ENCODE measurements around the gene ZNF655.
"Not testable (repeated sequence)": the region's sequence is repeated elsewhere in the genome, so short reads cannot be mapped to it uniquely, and the experiment has no call there.

The ZNF655 gene

GRCh38 chr7:99560834-99561736 is 2.6 kb downstream of the ZNF655 start:
- FAIRE-seq (no peak), DNase-seq (ENCODE audit: insufficient read length, low spot score) (no peak)

- FAIRE-seq, result no peak
Measured at GRCh38 chr7:99561737-99562051, 3.3 kb downstream of the ZNF655 start.

GRCh38 chr7:99562114-99562784 is 3.8 kb downstream of the ZNF655 start:
- FAIRE-seq, result no peak
- DNase-seq (ENCODE audit: insufficient read length, low spot score), result no peak

More at GRCh38 chr7:99561737-99562051, 3.3 kb downstream of the ZNF655 start:
- no peak for DNase-seq (ENCODE audit: insufficient read length, low spot score)

GRCh38 chr7:99562832-99563231 is 4.4 kb downstream of the ZNF655 start:
- FAIRE-seq (no peak), DNase-seq (ENCODE audit: insufficient read length, low spot score) (no peak)

DNA sequence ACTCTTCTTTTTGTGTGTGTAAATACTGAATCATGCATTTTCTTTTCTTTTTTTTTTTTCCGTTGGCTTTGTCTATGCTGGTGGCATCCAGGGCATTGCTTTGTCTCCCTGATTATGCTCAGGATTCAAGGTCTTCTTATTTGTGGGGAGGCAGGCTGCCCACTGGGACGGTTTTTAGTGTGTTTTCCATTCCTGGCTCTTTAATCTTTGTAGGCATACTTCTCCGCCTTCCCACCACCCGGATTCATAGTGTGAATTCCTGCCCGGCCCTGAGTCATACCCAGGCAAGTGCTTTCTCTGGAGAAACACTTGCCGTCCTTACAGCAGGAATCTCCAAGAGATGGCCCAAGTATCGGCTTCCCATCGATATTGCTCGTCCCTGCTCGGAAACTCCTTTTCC is 5.2 kb downstream of the ZNF655 start:
- DNase-seq (ENCODE audit: insufficient read length, low spot score) (no peak), FAIRE-seq (no peak)

DNA sequence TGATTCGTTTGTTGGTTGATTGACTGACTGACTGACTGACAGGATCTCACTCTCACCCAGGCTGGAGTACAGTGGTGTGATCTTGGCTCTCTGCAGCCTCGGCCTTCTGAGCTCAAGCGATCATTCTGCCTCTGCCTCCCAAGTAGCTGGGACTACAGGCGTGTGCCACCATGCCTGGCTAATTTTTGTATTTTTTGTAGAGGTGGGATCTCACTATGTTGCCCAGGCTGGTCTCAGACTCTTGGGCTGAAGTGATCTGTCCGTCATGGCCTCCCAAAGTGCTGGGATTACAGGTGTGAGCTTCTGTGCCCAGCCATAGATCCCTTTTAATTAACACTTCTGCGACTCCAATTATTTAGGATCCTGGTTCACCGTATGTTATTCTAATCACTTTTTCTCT is 10.3 kb downstream of the ZNF655 start:
- DNase-seq (ENCODE audit: insufficient read length, low spot score); FAIRE-seq: not testable (repeated sequence)

DNA sequence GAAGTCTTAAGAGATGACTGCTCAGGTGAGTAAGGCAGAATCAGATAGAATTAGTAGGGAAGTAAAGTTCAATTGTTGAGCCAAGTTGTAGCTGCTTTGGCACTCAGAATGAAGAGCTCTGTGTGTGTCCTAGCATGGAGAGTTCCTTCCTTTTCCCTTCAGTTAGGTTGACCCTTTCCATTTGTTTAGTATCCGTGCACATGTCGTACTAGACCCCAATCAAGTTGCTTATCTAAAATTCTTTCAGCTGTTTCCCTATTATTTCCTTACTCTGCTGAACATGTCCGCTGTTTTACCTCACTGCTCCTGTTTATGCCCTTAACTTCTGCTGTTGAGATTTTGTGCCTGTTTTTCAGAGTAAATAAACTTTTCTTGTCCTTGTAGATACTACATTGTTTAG is 13.3 kb downstream of the ZNF655 start:
- no peak for DNase-seq (ENCODE audit: insufficient read length, low spot score)

GRCh38 chr7:99573257-99573656 is 14.8 kb downstream of the ZNF655 start:
- FAIRE-seq (no peak), DNase-seq (ENCODE audit: insufficient read length, low spot score) (no peak)

More for the DNA sequence above, 13.3 kb downstream of the ZNF655 start:
- no peak for FAIRE-seq

GRCh38 chr7:99576251-99576650 is 17.8 kb downstream of the ZNF655 start:
- FAIRE-seq, result no peak
- no peak for DNase-seq (ENCODE audit: insufficient read length, low spot score)

GRCh38 chr7:99579281-99579955 is 21.0 kb downstream of the ZNF655 start:
- DNase-seq (ENCODE audit: insufficient read length, low spot score) (no peak), FAIRE-seq (no peak)

GRCh38 chr7:99579956-99580777 is 21.7 kb downstream of the ZNF655 start:
- no peak for FAIRE-seq
- DNase-seq (ENCODE audit: insufficient read length, low spot score), result no peak

GRCh38 chr7:99580778-99581332 is 22.4 kb downstream of the ZNF655 start:
- FAIRE-seq; DNase-seq (ENCODE audit: insufficient read length, low spot score): not testable (repeated sequence)

GRCh38 chr7:99588868-99589267 is 30.4 kb downstream of the ZNF655 start:
- FAIRE-seq, result no peak
- DNase-seq (ENCODE audit: insufficient read length, low spot score), result no peak

GRCh38 chr7:99594948-99595745 is 36.7 kb downstream of the ZNF655 start:
- FAIRE-seq (no peak), DNase-seq (ENCODE audit: insufficient read length, low spot score) (no peak)

- no peak for FAIRE-seq
- DNase-seq (ENCODE audit: insufficient read length, low spot score), result no peak
Measured at GRCh38 chr7:99596408-99596955, 38.0 kb downstream of the ZNF655 start.

DNA sequence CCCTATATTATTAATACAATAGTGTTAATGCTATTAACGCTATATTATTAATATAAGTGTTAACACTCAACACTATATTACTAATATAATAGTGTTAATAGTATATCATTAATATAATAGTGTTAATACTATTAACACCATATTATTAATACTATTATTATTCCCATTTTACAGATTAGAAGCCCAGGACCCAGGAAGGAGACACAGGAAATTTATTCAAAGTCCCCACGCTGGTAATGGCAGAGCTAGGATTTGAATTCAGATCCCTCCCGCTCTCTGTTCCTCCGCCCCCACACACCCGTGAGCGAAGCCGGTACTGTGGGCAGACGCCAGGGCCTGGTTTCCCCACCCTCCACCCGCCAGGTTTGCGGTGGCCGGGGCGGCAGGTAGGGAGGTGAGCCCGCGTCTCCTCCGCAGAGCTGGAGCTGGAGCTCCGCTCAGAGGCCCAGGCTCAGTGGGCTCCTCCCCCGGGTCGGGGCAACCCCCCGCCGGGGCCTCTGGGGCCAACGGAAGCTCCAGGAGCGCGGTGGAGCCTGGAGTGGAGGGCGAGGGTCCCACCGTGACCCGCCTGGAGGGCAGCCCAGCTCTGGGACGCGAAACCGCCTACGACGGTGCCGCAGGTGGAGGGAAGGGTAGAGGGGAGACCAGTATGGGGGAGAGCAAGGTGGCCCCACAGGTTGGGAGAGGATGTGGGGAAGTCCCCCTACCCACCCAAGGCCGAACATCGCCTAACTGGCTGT is 39.5 kb downstream of the ZNF655 start, which contains the start of gene TMEM225B:
Gene TMEM225B (plus strand): TSS at position 506 of the 740 bp plus-strand sequence. CDS start 6,122 bp downstream, outside the sequence.
- no peak for FAIRE-seq
- DNase-seq (ENCODE audit: insufficient read length, low spot score), result no peak

DNA sequence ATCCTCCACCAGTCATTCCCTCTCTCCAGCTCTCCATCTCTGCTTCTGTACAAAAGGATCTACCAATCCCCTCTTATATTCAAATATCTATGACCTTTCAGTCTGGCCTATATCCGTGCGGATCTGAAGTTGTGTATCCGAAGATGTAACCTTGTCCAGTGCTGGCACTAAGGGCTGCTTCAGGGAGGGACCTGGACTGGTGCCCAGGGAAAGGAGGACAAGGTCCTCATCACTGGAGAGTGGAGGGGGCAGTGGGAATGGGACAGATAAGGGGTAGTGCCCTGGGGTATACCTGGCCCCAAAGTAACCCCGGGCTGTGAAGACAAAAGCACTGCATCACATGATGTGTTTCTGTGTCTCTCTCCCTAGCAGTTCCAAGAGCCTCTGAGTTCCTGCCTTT is 41.4 kb downstream of the ZNF655 start:
- no peak for DNase-seq (ENCODE audit: insufficient read length, low spot score)
- no peak for FAIRE-seq

- FAIRE-seq, result no peak
- DNase-seq (ENCODE audit: insufficient read length, low spot score), result no peak
Measured at GRCh38 chr7:99601656-99602310, 43.3 kb downstream of the ZNF655 start.

Measured in GM19239 (cell line).